ENCODE measurements around the gene PANX1.

DNA sequence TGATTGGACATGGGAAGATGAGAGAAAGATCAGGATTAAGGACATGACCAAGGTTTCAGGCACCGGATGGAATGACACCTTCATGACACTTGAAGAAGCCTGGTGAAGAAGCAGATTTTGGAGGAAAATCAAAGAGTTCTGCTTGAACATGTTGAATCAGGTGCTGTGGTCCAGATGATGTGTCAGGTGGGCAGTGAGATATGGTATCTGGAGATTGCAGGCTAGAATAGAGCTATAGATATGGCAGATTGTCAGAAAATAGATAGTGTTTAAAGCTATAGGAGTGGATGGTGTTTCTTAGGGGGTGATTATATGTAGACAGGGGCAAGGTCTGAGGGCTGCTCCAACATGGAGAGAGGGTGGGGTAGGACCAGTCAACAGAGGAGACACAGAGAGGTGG lies 40.2 kb downstream of the PANX1 start:
- no peak for TF ChIP-seq CTCF (IDR thresholded peaks at IDR 0.05; ENCODE audit: insufficient read depth, low read length, poor library complexity, severe bottlenecking)
- TF ChIP-seq EZH2phosphoT487 (conservative IDR thresholded peaks at IDR 0.05; ENCODE audit: low read length), result no peak

Measured in SU-DHL-6 (cell line).